Measurements from ENCODE around the gene PUSL1.

DNA sequence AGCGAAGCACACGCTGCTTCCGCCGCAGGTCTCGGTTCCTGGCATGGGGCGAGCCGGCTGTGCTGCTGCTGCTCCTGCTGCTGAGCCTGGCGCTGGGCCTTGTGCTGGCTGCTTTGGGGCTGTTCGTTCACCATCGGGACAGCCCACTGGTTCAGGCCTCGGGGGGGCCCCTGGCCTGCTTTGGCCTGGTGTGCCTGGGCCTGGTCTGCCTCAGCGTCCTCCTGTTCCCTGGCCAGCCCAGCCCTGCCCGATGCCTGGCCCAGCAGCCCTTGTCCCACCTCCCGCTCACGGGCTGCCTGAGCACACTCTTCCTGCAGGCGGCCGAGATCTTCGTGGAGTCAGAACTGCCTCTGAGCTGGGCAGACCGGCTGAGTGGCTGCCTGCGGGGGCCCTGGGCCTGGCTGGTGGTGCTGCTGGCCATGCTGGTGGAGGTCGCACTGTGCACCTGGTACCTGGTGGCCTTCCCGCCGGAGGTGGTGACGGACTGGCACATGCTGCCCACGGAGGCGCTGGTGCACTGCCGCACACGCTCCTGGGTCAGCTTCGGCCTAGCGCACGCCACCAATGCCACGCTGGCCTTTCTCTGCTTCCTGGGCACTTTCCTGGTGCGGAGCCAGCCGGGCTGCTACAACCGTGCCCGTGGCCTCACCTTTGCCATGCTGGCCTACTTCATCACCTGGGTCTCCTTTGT is 25.3 kb downstream of the PUSL1 start:
- TF ChIP-seq ZNF266 (tag by site-specific recombination; IDR thresholded peaks at IDR 0.05; ENCODE audit: low read depth), result no peak
- no peak for TF ChIP-seq MYNN (tag by site-specific recombination; IDR thresholded peaks at IDR 0.05; ENCODE audit: borderline replicate concordance)
- TF ChIP-seq, protein P1, sequence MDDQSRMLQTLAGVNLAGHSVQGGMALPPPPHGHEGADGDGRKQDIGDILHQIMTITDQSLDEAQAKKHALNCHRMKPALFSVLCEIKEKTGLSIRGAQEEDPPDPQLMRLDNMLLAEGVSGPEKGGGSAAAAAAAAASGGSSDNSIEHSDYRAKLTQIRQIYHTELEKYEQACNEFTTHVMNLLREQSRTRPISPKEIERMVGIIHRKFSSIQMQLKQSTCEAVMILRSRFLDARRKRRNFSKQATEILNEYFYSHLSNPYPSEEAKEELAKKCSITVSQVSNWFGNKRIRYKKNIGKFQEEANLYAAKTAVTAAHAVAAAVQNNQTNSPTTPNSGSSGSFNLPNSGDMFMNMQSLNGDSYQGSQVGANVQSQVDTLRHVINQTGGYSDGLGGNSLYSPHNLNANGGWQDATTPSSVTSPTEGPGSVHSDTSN (CRISPR knock-in tag; IDR thresholded peaks at IDR 0.05), result no peak
- no peak for TF ChIP-seq ZNF174 (tag by site-specific recombination; IDR thresholded peaks at IDR 0.05)
- no peak for TF ChIP-seq CTCF (tag by site-specific recombination; IDR thresholded peaks at IDR 0.05)
- no peak for TF ChIP-seq ZBTB1 (tag by site-specific recombination; IDR thresholded peaks at IDR 0.05)

Measured in HEK293 (cell line).